ENCODE data around the gene LUC7L. TPM values are rescaled to one million over a fixed set of nuclear protein-coding genes. Genes with fewer than 3 reads are reported as not detected.
"Not testable (repeated sequence)": the region's sequence is repeated elsewhere in the genome, so short reads cannot be mapped to it uniquely, and the experiment has no call there.

Gene LUC7L, protein sequence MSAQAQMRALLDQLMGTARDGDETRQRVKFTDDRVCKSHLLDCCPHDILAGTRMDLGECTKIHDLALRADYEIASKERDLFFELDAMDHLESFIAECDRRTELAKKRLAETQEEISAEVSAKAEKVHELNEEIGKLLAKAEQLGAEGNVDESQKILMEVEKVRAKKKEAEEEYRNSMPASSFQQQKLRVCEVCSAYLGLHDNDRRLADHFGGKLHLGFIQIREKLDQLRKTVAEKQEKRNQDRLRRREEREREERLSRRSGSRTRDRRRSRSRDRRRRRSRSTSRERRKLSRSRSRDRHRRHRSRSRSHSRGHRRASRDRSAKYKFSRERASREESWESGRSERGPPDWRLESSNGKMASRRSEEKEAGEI
- 10 to 100 TPM; 63.8 to 70.0 TPM for total RNA-seq

DNA sequence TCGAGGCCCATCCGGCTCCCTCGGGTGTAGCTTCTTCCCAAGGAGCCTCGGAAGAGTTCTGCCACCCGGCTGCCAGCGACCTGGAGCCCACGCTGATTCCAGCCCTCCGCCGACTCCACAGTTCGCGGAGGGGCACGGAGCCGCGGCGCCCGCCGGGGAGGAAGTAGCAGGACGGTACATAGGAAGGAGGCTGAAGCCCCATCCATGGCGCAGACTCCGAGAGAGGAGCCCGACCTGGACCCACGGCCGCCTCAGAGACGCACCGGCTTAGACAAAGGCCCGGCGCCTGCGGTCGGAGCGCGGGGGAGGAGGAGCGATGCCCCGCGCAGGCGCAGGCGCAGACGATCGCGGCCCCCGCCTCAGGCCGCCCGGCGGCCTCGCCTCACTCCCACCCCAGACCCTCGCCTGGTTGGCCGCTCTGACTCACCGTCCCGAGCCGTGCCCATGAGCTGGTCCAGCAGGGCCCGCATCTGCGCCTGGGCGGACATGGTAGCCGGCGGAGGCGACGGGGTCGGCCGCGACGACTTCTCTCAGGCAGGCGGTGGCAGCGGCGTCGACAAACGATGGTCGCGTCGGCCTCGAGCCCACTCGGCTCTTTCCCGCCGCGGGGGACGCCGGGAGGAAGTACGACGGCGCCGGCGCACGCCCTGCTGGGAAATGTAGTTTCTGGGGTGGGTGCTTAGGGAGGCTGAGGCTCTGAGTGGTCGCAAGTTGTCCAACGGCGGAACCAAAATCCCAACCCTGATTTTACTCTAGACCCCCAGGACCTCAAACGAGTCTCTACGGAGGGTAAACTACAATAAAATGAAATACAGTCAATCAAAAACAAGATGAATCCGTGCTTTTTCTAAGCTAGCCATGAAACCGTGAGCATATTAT is at the start of gene LUC7L:
LUC7L (minus strand) TSS at position 598 of the 879 bp plus-strand sequence; CDS start at position 488, 110 bp downstream.
- CTCF ChIA-PET, result interaction anchor here (0.6 to 1.8 kb wide), 4 partner anchors 71 to 133 kb away, joined by 3 to 5 read pairs (median 4); no protein-coding TSS in a partner anchor
- POLR2A ChIA-PET, result interaction anchor here (0.7 to 1.5 kb wide), 4 partner anchors 116 to 176 kb away, joined by 3 read pairs; partner anchors contain the start of genes POLR3K and SNRNP25

DNA sequence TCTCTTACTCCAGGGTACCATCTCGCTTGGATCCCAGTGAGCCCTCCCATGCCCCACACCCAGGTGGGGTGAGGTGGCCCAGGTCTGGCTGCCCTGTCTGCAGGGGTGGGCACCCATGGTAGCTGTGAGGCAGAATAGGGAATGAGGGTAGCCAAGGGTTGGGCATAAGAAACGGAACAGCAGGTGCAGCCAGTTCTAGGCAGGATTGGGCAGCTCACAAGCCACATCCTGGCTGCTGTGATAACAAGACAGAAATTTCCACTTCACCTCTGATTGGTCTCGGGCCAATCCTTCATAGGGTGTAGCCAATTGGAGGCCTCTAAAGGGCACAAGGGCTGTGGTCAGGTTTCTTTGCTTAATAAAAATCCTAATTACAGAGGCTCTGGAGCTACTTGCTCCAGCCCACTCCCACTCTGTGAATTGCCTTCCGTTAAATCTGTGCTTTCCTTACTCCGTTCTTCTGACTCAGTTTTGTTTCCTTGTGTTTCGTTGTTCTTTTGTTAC is 49.7 kb upstream of the LUC7L start:
- ChIA-PET CTCF (interaction anchor here (0.9 kb wide), 1 partner anchor 44 kb away, joined by 3 read pairs; the partner anchor contains the start of gene FAM234A), POLR2A (no interaction called here)

DNA sequence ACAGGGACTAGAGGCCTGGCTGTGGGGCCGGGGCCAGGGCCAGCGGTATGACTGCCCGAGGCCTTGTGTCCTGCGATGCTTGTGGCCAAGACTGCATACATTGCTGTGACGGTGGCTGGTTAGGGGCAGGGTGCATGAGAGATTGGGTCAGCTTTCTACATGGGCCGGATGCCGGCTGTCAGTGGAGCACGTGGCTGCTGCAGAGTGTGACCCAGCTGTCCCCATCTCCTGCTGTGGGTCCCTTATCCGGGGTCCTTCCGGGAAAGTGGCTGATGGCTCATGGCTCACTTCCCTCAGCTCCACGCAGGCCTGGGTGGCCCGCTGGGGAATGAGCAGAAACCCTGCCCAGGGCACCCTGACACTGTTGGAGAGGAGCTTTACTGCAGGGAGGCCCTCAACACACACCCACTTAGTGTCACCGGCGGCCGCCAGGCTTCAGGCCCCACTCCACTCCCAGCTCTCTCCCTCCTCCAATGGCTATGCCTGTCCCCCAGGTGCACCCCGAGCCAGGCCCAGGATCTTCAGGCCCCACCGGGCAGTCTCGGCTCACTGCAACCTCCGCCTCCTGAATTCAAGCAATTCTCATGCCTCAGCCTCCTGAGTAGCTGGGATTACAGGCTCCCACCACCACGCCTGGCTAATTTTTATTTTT is 47.3 kb upstream of the LUC7L start:
- ChIA-PET CTCF (interaction anchor here (1.0 kb wide), 1 partner anchor 86 kb away, joined by 3 read pairs; no protein-coding TSS in a partner anchor), POLR2A (no interaction called here)

DNA sequence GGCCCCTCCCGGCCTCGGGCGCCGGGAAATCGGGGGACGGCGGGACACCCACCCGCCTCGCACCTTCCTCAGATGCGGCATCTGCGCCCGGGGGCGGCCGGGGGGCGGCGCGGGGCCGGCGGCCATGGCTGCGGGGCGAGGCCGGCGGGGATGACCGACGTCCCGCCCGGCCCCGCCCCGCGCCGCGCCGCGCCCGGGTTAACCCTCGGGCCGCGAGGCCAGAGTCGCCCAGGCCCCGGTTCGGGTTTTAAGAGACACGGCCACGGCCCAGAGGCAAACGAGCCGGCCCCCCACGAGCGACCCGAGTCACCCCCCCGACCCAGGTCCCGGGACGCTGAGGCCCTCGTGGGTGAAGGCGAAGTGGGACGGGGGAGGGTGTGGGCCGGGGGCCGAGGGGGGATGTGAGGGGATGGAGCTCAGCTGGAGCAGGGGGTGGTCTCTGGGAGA is 46.6 kb upstream of the LUC7L start, which contains the start of gene RGS11:
RGS11 (minus strand) TSS at position 159 of the 447 bp plus-strand sequence; CDS start at position 126, 33 bp downstream.
- ChIA-PET CTCF (no interaction called here), POLR2A (no interaction called here)

DNA sequence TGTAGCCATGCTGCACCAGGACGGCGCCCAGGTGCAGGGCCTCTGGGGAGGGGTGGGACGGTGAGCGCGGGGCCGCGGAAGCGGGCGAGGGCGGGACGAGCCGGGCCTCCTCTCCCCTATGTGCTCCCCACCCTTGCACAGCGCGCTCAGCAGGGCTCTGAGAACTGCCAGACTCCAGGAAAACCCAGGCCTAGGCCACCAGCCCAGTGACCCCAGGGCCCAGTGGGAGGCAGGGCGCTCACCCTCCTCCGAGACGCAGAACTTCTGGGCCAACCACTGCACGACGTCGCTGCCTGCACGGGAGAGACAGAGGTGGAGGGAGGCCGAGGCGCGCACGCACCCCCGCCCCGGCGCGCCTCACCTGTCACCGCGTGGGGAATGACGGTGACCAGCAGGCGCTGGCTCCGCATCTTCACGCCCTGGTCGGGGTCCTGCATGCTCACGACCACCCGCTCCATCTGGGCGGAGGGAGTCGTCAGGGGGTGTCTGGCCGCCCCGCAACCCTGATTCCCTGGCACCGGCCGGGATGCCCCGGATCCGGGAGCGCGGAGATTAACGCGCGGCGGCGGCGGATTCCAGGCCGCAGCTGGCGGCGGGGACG is 45.9 kb upstream of the LUC7L start:
- CTCF ChIA-PET, result no interaction called here

DNA sequence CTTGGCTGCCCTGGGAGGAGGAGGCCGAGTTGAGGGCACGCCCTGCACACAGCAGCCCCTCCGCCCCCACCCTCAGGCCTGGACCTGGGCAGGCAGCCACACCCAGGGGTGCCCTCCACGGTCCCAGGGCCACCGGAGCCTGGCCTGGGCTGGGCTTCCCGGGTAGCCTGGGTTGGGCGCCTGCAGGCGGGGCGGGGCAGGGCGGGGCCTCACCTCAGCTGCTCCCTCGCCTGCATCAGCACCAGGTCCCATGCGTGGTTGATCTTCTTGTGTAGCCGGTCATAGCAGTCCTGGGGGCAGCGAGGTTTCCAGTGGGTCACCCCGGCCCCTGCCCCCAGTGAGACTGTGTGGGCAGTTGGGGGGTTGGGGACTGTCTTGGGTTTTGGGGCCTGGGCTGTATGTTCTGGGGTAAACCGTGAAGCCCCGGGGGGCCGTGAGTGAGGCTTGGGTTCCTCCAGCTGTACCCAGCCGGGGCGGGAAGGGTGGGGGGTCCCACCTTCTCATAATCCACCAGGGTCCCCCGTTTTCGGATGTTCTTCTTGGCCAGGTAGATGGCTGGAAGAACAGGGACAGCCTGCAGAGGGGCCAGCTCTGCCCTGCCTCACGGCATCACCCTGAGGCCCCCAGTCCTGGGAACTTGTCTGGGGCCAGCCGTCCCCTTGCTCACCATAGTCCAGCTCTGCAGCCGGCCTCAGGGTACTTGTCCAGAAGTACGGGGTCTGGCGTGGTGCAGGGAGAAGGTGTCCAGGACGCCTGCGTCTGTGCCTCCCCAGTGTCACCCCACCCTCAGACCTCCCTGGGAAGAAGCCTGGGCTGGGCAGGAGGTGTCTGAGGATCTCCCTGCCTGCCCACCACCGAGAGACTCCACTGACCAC is 44.5 kb upstream of the LUC7L start:
- ChIA-PET CTCF (no interaction called here), POLR2A (no interaction called here)

More for the DNA sequence above, 45.9 kb upstream of the LUC7L start:
- POLR2A ChIA-PET, result no interaction called here

DNA sequence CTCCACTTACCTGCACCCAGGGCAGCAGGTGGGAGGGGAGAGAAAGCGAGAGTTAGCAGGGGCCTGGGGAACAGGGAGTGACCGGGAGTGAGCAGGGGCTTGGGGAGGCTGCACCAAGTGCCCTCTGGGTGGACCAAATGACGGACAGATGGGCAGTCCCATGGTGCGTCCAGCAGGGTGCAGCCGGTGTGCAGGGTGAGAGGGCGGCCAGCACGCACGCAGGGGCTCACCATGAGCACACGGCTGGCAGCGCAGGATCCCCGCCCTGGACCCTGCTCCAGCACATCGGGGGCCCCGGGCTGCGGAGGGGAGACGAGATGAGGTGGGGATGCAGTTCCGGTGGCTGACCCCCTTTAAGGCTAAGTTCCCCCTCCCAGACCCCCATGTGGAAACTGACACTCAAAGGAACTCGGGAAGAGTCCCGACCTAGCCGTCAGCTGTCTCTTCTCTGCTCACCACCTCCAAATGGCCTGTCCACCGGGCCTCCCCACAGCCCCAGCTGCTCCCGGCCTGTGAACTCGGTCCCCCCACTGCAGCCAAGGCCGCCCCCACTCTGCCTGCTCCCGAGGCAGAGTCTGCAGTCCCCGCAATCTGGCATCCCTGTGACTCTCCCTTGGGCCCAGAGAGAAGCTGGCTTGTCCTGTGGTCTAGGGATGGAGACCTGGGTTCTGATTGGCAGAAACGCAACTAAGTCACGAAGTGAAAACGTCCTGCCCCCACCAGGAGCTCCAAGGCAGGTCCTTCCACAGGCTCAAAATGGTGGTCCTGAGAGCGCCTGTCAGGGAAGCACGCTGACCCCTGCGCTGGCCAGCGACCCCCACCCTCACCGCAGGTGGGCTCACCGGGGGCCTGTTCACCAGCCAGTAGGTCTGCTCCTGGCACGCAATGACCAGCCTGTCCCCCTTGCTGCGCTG is 43.6 kb upstream of the LUC7L start:
- CTCF ChIA-PET, result no interaction called here
- POLR2A ChIA-PET, result no interaction called here

DNA sequence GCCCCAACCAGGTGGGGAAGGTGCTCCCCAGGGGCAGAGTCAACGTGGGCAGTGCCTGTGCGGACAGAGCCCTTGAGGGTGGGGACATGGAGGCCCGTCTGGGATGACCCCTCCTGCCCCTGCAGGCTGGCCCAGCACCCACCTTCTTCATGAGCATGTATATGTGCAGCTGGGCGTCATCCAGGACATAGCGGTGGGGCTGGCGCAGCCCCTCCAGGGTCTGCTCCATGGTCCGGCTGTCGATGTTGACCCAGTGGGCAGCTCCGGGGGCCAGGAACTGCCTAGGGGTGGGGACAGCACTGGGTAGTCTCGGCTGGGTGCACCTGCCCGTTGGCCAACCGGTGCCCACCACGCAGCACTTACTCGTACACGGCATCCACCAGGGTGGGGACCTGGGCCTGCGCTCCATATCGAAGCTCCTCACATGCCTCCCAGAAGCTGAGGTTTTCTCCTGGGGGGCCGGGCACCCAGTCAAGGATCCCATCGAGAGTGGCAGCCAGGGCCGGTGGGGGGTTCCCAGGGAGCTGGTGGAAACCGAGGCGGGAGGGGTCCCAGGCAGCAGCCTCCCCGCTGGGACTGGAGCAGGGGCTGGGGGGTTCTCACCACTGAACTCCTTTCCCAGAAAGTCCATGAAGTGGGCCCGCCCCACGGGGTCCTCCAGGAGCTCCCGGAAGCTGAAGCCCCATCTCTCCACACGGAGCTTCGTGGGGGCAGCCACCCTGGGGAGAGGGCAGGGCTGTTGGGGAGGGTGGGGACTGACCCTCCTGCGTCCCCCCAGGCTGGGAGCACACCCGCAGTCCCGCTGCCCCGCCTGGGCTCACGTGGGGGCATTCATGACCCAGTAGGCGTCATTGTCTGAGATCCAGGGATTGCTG is 41.4 kb upstream of the LUC7L start:
- CTCF ChIA-PET, result no interaction called here

DNA sequence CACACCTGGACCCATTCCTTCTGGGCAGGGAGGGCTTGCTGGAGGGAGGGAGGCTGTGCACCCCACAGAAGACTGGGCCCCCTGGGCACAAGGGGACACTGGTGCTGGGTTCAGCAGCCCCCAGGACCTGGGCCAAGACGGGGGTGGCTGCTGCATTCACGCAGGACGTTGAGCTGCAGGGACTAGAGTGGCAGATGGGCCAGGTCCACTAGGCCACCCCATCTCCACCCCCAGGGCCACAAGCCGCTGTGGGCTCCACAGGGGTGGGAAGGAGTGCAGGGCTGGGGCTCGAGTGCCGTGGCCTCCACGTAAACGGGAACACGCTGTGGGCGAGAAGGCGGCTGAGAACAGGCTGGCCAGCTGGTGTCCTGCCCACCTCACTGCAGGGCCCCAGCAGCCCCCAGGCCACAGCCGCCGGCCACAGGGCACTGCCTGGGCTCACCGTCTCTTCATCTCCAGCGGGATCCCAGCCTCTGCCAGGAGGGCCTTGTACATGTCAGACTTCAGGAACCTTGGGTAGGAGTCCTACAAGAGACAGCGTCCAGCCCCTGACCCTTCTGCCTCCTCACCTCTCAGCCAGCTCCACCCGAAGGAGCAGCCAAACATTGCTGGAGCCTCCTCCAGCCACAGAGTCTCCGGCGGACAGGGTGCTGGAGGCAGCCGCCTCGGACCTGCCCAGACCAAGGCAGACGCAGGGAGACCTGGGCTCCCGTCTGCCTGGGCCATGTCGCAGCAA is 40.0 kb upstream of the LUC7L start:
- POLR2A ChIA-PET, result no interaction called here
- CTCF ChIA-PET, result interaction anchor here (1.4 kb wide), 1 partner anchor 34 kb away, joined by 3 read pairs; the partner anchor contains the start of gene FAM234A

More for the DNA sequence above, 41.4 kb upstream of the LUC7L start:
- POLR2A ChIA-PET, result no interaction called here

DNA sequence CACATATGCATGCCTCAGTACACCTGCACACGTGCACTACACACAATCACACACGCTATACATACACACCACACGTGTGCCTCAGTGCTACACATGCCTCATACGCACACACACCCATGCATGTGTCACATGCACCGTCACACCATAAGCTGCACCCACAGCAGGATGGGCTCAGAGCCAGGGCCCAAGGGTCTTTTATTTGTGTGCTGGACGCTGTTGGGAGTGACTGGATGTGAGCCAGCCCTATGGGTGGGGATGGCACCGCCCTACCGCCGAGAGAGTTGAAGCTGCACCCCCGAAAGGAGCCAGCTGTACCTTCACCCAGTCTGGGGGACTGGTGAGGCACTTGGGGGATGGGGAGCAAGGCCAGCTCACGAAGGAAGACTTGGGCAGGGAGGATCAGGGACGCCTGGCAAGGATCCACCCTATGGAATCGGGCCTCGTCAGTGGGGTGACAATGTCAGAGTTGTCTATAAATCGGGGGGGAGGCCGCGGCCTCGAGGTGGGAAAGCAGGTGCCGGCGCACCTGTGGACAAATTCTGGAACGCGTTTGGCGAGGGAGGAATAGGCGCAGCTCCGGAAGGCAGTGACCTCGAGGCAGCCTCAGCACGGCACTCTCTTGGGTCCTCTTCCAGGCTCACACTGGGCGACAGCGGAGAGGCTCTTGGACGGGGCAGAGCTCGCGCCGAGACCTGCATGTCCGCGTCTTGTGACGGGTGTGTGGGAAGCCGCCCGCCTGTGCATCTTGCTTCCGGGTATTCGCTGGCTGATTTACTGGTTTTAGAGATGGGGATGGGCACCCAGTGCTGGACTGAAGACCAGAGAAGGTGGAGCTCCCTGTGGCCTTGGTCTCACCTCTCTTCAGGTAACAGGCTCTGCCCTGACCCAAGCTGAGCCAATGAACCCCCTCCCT is 39.1 kb upstream of the LUC7L start:
- POLR2A ChIA-PET, result no interaction called here
- CTCF ChIA-PET, result interaction anchor here (1.4 kb wide), 1 partner anchor 33 kb away, joined by 3 read pairs; the partner anchor contains the start of gene FAM234A

DNA sequence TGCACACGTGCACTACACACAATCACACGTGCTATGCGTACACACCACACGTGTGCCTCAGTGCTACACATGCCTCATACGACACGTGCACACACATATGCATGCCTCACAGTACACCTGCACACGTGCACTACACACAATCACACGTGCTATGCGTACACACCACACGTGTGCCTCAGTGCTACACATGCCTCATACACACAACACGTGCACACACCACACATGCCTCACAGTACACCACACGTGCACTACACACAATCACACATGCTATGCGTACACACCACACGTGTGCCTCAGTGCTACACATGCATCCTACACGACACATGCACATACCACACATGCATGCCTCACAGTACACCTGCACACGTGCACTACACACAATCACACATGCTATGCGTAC is 38.3 kb upstream of the LUC7L start:
- CTCF ChIA-PET, POLR2A ChIA-PET: not testable (repeated sequence)

DNA sequence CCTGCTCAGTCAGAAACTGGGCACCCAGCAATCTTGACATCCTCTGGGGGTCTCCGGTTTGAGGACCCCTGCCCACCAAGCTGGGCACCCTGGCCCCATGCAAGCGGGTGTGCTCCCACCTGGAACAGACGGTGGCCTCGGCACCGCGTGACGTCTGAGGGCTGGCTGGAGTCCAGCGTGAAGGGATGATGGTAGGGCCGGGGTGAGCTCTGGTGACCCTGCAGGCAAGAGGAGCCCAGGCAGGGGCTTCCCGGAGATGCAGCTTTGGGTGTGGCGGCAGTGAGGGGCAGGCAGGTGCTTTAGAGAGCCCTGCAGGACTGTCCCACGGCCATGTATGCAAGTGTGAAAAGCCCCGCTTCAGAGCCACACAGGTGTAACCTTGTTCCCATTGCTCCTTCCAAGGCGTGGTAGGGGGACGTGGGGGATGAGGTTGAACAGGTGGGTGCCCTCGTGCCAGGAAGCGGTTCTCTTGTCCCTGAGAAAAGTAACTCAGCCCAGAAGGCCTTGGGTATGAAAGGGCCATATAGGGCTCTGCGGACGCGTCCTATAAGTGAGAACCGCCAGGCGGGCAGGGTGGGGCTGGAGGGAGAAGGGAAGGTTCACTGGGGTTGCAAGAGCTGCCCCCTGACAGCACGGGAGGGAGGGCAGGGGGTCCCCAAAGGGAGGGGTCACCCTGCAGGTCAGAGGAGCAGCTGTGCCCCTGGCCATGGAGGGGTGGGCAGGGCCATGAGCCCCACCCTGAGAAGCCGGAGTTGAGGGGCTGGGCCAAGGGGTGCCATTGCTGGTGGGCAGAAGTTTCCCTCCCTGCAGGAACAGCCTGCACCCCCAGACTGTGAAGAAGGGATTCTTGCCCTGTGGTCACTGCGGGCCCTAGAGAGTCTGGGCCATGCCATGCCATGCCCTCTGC is 37.3 kb upstream of the LUC7L start:
- POLR2A ChIA-PET, result no interaction called here

DNA sequence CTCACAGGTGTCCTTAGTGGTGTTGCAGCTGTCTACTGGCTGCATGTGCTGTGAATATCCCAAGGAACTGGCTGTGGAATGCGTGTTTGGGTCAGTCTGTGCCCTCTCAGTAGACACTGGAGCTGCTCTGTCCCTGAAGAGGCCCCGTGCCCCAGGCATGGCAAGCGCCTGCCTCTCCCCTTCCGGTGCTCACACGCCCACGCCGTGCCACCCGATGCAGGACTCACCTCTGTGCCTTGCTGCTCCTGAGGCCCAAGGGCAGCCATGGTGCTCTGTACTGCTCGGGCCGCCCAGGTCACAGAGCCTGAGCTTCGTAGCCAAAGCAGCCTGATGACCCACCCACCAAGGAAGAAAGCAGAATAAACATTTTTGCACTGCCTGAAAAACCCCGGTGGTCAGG is 36.5 kb upstream of the LUC7L start:
- POLR2A ChIA-PET, result no interaction called here
- CTCF ChIA-PET, result no interaction called here

More for the DNA sequence above, 37.3 kb upstream of the LUC7L start:
- CTCF ChIA-PET, result no interaction called here
